HG03066 (cell line): ENCODE results near the gene NAT9.
A peak's percentile ranks its signal among the peaks of the same experiment; 100 is the strongest.

Experiments used
- ATAC-seq: cut with Tn5 transposase; IDR thresholded peaks from one replicate; pipeline ENCODE4 v1.9.1; 2021; ENCODE audit warnings: low read depth; ENCODE audit not compliant: unreplicated experiment

The NAT9 gene

DNA sequence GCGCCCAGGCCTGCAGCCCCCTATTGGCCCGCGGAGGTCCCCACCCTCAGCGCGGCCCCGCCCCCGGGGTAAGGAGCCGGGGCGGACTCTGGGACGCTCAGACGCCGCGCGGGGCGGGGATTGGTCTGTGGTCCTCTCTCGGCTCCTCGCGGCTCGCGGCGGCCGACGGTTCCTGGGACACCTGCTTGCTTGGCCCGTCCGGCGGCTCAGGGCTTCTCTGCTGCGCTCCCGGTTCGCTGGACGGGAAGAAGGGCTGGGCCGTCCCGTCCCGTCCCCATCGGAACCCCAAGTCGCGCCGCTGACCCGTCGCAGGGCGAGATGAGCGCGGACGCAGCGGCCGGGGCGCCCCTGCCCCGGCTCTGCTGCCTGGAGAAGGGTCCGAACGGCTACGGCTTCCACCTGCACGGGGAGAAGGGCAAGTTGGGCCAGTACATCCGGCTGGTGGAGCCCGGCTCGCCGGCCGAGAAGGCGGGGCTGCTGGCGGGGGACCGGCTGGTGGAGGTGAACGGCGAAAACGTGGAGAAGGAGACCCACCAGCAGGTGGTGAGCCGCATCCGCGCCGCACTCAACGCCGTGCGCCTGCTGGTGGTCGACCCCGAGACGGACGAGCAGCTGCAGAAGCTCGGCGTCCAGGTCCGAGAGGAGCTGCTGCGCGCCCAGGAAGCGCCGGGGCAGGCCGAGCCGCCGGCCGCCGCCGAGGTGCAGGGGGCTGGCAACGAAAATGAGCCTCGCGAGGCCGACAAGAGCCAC lies 27.4 kb downstream of the NAT9 start, which contains the start of gene NHERF1:
Gene NHERF1, plus strand, starts transcription at position 100 of the 750 bp plus-strand sequence. Its CDS starts 219 bp downstream, at position 319.
- peak; percentile 87 for ATAC-seq

GRCh38 chr17:74748279-74748528 lies 27.9 kb downstream of the NAT9 start:
- ATAC-seq, result no peak

DNA sequence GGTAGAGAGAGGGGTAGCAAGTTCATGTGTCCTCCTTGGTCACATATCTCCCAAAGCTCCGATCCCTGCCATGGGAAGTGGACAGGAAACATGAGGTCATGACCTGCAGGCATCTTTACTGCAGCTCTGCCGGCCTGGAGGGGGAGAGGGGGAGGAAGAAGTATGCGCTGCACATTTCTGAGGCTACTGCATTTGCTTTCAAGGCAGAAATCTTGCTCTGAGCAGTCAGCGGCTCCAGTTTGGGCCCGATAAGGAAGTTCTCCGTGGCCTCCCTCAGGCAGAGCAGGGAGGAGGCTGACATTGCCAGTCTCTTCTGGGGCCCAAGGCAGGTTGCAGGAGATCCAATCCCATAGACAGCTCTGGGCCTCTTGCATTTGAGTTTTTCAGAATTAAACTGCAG lies 29.2 kb downstream of the NAT9 start:
- ATAC-seq, result no peak

DNA sequence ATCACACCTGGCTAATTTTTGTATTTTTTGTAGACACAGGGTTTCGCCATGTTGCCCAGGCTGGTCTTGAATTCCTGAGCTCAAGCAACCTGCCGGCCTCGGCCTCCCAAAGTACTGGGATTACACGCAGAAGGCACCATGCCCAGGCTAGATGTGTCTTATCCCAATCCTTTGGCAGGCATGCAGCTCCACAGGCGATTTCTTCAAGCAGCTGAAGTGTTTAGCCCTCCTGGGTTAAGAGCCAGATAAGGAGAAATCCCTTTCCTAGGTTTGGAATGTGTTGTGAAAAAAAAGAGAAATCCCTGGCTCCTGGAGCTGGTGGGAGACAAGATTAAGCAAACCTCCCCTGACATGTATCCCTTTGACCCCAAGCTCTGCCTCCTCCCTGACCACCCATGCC lies 29.8 kb downstream of the NAT9 start:
- no peak for ATAC-seq

GRCh38 chr17:74745548-74746177 lies 30.5 kb downstream of the NAT9 start:
- ATAC-seq, result no peak

- ATAC-seq, result no peak
These were observed 31.2 kb downstream of the NAT9 start for GRCh38 chr17:74744714-74745547.

- no peak for ATAC-seq
These were observed 31.8 kb downstream of the NAT9 start for GRCh38 chr17:74744349-74744713.

DNA sequence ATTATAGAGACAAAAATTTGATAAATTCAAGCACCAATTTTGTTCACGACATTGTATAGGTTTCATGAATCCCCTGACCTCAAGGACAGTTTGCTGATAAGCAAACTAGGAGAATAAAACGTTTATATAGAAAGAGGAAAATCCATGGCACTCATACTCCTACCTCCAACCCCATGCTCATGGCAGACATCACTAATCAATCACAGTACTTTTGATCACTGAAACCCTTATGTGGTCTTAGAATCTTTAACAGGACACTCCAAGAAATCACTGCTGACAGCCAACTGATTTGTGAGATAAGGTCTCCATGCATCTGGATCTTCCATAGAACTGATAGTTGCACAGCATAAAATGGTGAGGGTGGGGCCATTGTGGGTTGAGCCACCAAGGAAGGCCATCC lies 32.4 kb downstream of the NAT9 start:
- no peak for ATAC-seq

GRCh38 chr17:74742978-74743545 lies 33.1 kb downstream of the NAT9 start:
- ATAC-seq, result no peak

GRCh38 chr17:74742153-74742515 lies 34.0 kb downstream of the NAT9 start:
- no peak for ATAC-seq

GRCh38 chr17:74740641-74741387 lies 35.3 kb downstream of the NAT9 start:
- no peak for ATAC-seq

DNA sequence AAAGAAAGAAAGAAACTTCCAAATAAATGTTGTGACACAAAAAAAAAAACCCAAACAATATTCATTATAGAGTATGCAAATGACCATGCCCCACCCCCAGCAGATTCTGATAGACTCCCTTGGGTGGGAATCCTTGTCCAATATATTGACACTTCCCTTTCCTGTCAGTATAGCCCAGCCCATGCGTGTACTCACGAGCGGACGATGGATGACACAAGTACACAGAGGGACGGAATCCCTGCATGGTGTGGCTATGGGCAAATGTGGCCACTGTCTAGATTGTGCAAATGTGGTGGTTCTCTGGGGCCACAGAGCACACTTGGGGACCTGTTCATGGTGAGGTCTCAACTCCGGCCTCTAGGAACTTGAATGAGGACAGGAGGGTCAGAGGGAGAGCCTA lies 36.0 kb downstream of the NAT9 start:
- ATAC-seq, result no peak

DNA sequence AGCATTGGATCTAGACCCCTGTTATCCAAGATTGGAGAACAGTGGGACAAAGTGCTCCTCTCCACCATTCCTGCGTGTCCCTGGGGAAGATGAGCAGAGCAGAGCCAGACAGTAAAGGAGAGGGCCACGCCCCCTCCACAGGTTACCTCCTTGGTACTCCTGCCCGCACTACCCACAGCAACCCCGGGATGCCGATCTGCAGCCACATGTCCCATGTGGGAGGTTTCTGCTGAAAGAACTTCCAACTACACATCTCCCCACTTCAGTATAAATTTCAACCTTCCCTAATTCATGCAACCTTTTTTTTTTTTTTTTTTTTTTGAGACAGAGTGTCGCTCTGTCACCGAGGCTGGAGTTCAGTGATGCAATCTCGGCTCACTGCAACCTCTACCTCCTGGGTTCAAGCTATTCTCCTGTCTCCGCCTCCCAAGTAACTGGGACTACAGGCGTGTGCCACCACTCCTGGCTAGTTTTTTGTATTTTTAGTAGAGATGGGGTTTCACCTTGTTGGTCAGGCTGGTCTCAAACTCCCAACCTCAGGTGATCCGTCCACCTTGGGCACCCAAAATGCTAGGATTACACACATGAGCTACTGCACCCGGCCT lies 36.8 kb downstream of the NAT9 start:
- no peak for ATAC-seq

GRCh38 chr17:74738051-74738996 lies 37.8 kb downstream of the NAT9 start:
- ATAC-seq, result no peak

DNA sequence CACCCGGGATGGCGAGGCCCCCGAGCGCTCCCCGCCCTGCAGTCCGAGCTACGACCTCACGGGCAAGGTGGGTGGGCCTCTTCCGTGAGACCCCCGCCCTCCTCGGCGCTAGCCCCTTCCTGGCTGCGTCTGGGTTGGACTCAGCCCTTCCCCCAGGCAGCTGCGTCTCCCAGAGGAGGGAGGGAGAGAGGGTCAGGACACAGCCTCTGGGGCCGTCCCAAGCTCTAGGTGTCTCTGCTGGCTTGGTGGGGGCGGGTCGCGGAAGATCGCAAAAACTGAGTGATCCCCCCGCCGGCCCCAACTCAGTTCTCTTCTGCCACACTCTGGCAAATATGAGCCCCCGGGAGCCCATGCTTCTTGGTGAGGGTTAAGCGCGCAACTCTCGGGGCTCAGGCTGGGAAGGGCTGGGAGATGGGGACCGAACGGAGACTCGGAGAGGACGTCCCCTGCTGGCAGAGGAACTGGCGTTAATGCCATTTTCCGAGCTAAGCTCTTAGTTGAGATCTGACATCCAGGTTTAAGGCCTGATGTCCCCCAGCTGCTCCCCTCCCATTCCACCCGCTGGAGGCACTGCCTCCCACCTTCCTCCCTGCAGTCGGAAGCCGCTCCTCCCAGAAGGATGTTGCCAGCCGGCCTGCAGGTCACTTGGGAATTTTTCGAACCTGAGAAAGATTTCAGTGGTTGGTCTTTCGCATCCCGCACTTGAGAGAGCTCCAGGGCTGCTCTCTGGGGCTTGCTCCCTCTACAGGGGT lies 38.7 kb downstream of the NAT9 start:
- no peak for ATAC-seq

DNA sequence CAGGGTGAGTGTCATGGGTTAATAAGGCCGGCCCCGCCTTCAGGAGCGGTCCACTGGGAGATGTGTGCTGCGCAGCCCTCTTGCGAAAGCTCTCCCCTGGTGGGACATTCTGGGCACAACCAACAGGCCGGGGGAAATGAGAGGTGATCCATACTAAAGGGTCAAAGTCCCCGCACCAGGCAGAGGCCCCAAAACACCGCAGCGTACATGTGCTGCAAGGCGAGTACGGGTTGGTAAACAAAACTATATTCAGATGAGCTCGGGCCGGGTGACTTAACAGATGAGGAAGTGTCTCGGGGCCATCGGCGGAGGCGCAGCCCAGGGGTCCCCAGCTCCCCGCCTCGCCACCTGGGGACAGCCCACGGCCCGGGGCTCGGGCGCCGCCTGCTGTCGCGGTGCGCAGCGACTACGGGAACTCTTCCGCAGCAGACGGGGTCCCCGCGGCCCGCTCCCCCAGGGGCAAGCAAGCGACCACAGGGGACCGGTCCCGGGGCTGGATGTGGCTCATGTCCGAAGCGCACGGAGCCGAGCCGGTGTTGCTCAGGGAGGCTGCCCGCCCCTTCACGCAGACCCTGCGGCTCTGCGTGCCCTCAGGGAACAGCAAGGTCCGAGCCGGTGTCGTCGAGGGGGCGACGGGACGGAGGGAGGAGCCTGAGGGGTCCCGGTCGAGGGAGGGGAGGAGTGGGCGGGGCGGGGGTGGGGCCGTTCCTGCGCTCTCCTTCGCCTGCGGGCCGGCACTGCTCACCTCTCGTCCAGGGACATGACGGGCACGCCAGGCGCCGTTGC lies 39.4 kb downstream of the NAT9 start, which contains the start of gene RAB37:
Gene RAB37, plus strand, starts transcription at position 744 of the 786 bp plus-strand sequence. Its CDS starts 17 bp downstream, at position 761.
- ATAC-seq, result no peak

DNA sequence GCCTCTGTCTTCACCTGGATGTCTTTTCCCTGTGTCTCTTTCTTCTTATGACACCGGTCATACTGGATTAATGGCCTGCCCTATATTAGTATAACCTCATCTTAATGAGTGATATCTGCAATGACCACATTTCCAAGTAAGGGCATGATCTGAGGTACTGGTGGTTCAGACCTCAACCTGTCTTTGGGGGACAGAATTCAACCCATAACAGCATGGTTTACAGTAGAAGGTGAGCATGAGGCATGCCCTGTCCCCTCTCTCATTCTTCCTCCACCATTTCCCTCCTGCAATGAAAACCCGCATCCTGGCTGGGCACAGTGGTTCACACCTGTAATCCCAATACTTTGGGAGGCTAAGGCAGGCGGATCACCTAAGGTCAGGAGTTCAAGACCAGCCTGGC lies 41.9 kb downstream of the NAT9 start:
- no peak for ATAC-seq
